Measurements from ENCODE around the gene LGMN. TPM values are rescaled to one million over a fixed set of nuclear protein-coding genes. Genes with fewer than 3 reads are reported as not detected.

LGMN gene
- total and polyA plus RNA-seq, 2 of the 8 experiments (the other 6 are each of a cell fraction or from before 2014, with no cell fraction given): 57.4 to 83.4 TPM

GRCh38 chr14:92744198-92744597 lies 4.2 kb downstream of the LGMN start:
- no peak overlapping the region for H3K4me2 ChIP-seq (ENCODE audit: insufficient read depth in 1 of 2, low read depth in 2 of 2, low read length in 2 of 2)
- peaks cover 0 to 3% (median 0%) of the 10 kb centered on the region in 4 experiments; a peak in 2 of 7 replicates for H3K27me3 ChIP-seq (replicated peaks in 1 of 4; ENCODE audit: control insufficient read depth in 3 of 4, extremely low read depth in 1 of 4, insufficient read depth in 3 of 4, low read length in 3 of 4)
- ChIA-PET CTCF (ENCODE audit: partially characterized antibody) (interaction anchor here (0.6 to 2.0 kb wide), 5 partner anchors 20 to 194 kb away, joined by 3 to 5 read pairs (median 3); no protein-coding TSS in a partner anchor), POLR2A (ENCODE audit: partially characterized antibody) (no interaction called here)
- H2BK20ac ChIP-seq (ENCODE audit: low read length): no peak overlapping the region
- H4K91ac ChIP-seq (replicated peaks; ENCODE audit: insufficient read length, low read length): no peak overlapping the region
- peaks cover 0 to 24% of the 10 kb centered on the region in 2 experiments; a peak in 3 of 4 replicates for H3K79me2 ChIP-seq (ENCODE audit: control insufficient read depth in 1 of 2, insufficient read depth in 2 of 2, low read length in 2 of 2)
- H3K36me3 ChIP-seq (ENCODE audit: control insufficient read depth in 2 of 4, insufficient read depth in 4 of 4, low read length in 3 of 4): no peaks in the 10 kb centered on the region
- no peak overlapping the region for H3K9ac ChIP-seq (replicated peaks in 1 of 4; ENCODE audit: extremely low read depth in 1 of 4, low read depth in 3 of 4, low read length in 3 of 4)
- no peak overlapping the region for H2AK5ac ChIP-seq (ENCODE audit: low read depth, low read length)
- no peak overlapping the region for H2BK120ac ChIP-seq (replicated peaks; ENCODE audit: low read depth, low read length)
- H3K79me1 ChIP-seq (ENCODE audit: low read depth, low read length): peaks cover 4% of the 10 kb centered on the region; the same call in 1 of the 2 replicates
- peaks cover 0 to 3% (median 2%) of the 10 kb centered on the region in 4 experiments; a peak in 2 of 7 replicates for H3K4me1 ChIP-seq (replicated peaks in 1 of 4; ENCODE audit: control insufficient read depth in 3 of 4, insufficient read depth in 4 of 4, low read length in 3 of 4)
- FAIRE-seq: no peak
- H3K18ac ChIP-seq (ENCODE audit: extremely low read depth, low read length): no peak overlapping the region
- no peaks in the 10 kb centered on the region for H3K9me3 ChIP-seq (ENCODE audit: insufficient read depth in 2 of 2, low read depth in 1 of 2, low read length in 1 of 2)
- H3K56ac ChIP-seq (replicated peaks; ENCODE audit: insufficient read length, low read depth, low read length): no peak overlapping the region
- no peak overlapping the region for H2BK12ac ChIP-seq (ENCODE audit: low read depth, low read length)
- WGBS, 2 experiments (ENCODE audit: extremely low coverage in 1 of 2, insufficient coverage in 1 of 2, insufficient read length in 1 of 2, insufficient replicate concordance in 2 of 2, low coverage in 1 of 2, low lambda C conversion rate in 2 of 2, missing lambda C conversion rate in 1 of 2): 78% methylated on average over 2 of the region's 2 CpGs; no CpG with 5 or more reads in 1 of the 2 experiments
- peaks cover 6% of the 10 kb centered on the region; the same call in 1 of the 2 replicates for H3K23me2 ChIP-seq (ENCODE audit: low read depth, low read length)
- no peak overlapping the region for H3K27ac ChIP-seq (ENCODE audit: low read depth, low read length)
- H3K4me3 ChIP-seq (ENCODE audit: extremely low read depth in 1 of 4, insufficient read depth in 2 of 4, low read depth in 3 of 4, low read length in 4 of 4): no peak overlapping the region
- H2AFZ ChIP-seq (ENCODE audit: low read length): no peak overlapping the region
- no peak overlapping the region for H3K14ac ChIP-seq (ENCODE audit: insufficient read length)
- no peak overlapping the region for H2BK5ac ChIP-seq (ENCODE audit: low read depth, low read length)
- no peak overlapping the region for H4K8ac ChIP-seq (ENCODE audit: extremely low read depth, insufficient read depth, low read length)
- H3K4ac ChIP-seq (replicated peaks; ENCODE audit: insufficient read length, low read depth, low read length): no peak overlapping the region
- no peak overlapping the region for H2BK15ac ChIP-seq (ENCODE audit: low read length)
- H4K5ac ChIP-seq (ENCODE audit: insufficient read length, low read depth, low read length): no peak overlapping the region
- TF ChIP-seq KDM4A (IDR thresholded peaks at IDR 0.05; ENCODE audit: low read depth, low read length, severe bottlenecking) (no peak), SP1 (IDR thresholded peaks at IDR 0.05; ENCODE audit: low read depth, low read length) (no peak), PHF8 (conservative IDR thresholded peaks at IDR 0.05; ENCODE audit: low read depth, low read length) (no peak), HDAC6 (IDR thresholded peaks at IDR 0.05; ENCODE audit: low read depth, low read length) (no peak), GABPA (IDR thresholded peaks at IDR 0.05; ENCODE audit: borderline replicate concordance, insufficient read depth, low read length) (no peak), POLR2A (IDR thresholded peaks at IDR 0.05; ENCODE audit: control extremely low read depth in 1 of 2, low read depth in 2 of 2, low read length in 2 of 2) (no peak), RXRA (IDR thresholded peaks at IDR 0.05; ENCODE audit: insufficient read depth, low read depth, low read length) (no peak), JUN (IDR thresholded peaks at IDR 0.05; ENCODE audit: low read depth, low read length) (no peak), GTF2F1 (IDR thresholded peaks at IDR 0.05; ENCODE audit: borderline replicate concordance, low read depth, low read length) (no peak), BRCA1 (IDR thresholded peaks at IDR 0.05; ENCODE audit: low read depth, low read length) (no peak), NRF1 (IDR thresholded peaks at IDR 0.05; ENCODE audit: low read depth, low read length) (no peak), ASH2L (IDR thresholded peaks at IDR 0.05; ENCODE audit: low read length) (no peak)
- no peak overlapping the region for H3K23ac ChIP-seq (ENCODE audit: insufficient read length)
- no peak for DNase-seq (ENCODE audit: low read depth in 1 of 2, low spot score in 2 of 2)
- H4K20me1 ChIP-seq (replicated peaks in 1 of 2; ENCODE audit: control insufficient read depth in 1 of 2, insufficient read depth in 2 of 2, low read length in 2 of 2): no peaks in the 10 kb centered on the region

Measured in H1 (cell line).